HG03064 (cell line): ENCODE measurements around the gene PHF2.

Experiments
- ATAC-seq: cut with Tn5 transposase; IDR thresholded peaks from one replicate; pipeline ENCODE4 v1.9.1; 2021; ENCODE audit warnings: low read depth; ENCODE audit not compliant: unreplicated experiment

PHF2 gene

DNA sequence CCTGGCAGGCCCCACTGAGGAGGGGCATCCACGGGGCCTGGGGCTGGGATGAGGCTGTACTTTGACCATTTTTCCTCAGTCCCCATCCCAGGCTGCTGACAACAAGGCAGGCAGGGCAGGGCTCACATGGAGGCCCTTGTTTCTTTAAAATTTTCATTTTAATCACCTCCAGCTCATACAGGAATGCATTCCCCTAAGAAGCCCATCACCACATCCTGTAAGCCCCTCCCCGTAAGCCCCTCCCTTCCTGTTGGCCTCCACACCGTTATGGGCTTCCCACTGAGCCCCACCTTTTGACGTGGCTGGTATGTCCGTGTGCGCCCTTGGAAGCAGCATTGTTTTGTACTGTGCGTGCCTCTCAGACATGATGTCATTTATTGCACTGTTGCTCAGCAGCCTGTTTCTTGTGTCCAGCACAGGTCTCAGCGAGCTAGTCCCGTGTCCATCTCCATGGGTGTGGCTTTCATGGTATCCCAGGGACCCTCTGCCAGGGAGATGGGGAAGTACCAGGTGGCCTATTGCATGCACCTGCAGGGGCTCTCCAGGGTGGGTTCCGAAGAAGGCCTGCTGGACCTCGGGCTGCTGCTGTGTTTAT lies 22.4 kb downstream of the PHF2 start:
- no peak for ATAC-seq

DNA sequence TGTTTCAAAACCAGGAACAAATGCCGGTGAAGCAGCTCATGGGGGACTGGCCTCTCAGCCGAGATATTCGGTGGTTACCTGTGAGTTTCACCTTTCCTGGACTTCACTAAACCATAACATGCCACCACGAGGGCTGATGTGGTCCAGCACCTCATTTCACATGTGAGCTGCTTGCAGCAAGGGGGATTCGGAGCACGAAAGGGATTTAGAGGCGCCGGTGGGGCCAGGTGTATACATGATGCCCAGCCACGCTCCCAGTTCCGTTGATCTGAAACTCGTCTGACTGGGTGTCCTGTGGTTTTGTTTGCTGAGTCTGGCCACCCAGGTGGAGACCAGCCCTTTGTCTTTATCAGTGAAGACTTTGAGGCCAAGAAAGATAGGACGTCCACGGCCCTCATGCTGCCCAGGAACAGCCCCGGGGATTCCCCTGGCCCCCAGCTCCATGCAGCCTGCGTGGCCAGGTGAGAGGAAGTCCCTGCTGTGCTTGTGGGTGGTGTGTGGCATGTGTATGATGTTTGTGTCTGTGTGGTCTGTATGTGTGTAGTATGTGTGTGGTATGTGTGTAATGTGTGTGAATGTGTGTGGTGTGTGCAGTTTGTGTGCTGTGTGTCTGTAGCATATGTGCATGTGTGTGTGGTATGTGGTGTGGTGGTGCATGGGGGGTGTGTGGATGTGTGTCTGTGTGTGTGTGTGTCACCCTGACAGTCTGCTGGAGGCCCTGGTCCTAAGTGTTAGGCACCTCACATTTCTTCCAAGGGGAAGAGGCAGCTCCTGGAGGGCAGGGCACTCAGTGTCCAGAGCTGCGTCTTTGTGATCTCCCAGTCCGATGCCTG lies 23.4 kb downstream of the PHF2 start:
- no peak for ATAC-seq

DNA sequence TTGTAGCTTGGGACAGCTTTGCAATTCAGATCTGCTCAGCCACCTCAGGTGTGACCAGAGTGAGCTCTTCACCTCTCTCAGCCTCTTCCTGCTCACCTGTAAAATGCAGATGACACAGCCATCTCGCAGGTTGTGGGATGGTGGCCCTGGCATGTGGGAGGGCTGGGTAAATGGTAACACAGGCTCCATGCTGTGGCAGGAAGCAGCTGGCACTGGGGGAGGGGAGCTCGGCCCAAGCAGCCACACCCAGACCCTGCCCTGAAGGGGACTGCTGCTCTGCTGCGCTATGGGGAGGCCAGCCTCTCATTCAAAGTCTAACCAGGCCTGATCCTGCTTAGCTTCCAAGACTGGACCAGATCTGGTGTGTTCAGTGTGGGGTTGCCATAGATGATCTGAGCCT lies 24.1 kb downstream of the PHF2 start:
- ATAC-seq, result no peak

DNA sequence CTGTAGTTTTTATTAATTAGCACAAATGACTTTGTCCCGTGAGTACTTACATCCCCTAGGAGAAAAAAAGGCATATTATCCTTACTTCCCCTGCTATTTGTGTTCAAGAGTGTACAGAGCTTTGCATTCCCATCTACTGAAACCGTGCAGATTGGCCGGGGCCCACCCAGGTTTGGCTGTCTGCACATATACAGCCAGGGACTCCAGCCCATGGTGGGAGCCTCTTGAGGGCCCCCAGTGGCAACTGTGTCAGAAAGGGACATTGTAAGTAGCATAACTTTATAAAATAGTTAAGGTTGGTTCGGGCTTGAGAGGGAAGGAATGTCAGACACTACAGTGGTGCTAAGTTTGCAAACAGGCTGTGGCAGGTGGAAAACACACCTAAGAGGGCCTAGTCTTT lies 24.7 kb downstream of the PHF2 start:
- ATAC-seq, result no peak

DNA sequence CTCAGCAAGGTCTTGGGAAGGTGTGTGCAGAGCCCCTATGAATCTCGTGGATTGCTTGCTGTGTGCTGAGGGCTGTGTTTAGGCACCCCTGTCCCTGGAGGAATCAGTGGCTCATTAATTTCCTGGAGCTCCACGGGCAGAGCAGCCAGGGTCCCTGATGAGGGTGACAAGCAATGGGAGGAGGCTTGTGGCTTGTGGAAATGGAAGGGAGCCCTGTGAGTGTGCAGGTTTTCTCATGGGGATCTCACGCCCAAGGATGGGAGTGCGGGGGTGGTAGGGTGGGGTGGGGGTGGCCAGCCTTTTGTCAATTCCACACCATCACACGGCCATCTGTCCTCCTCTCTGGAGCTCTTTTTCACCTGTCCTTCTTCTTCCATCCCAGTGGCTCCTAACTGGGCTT lies 25.3 kb downstream of the PHF2 start:
- no peak for ATAC-seq

DNA sequence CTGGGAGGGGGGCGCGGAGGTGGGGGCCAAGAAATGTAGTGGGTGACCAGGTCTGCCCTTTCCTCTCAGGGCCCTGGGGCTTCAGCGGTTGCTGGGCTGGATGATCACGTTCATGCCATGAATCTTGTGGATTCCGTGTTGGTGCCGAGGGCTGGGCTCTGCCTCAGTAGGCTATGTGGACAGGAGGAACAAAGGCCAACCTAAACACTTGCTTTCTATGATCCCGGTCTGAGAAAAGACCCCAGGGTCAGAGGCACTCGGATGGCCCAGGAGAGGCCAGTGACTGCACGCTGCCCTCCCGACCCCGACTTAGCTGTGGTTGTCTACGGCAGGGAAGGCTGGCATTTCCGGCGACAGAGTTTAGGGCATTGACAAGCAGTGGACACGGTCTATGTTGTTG lies 26.6 kb downstream of the PHF2 start:
- ATAC-seq, result no peak

DNA sequence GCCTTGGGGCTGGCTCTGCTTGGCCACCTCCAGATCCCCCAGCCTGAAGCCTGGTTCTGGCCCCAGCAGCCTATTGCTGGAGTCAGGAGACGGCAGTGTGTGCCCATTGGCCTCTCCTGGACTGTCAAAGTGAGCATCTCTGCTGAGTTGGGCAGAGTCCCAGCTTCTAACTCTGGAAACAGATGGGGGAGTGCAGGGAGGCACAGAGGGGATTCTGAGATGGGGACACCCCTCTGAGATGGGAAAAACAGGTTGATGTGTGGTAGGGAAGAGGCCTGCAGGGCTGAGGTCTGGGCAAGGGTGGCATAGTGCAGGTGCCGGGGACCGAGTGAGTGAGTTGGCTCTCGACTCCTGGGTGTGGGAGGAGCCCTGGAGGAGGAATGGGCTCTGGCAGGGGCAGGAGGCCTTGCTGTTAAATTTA lies 27.5 kb downstream of the PHF2 start:
- no peak for ATAC-seq

DNA sequence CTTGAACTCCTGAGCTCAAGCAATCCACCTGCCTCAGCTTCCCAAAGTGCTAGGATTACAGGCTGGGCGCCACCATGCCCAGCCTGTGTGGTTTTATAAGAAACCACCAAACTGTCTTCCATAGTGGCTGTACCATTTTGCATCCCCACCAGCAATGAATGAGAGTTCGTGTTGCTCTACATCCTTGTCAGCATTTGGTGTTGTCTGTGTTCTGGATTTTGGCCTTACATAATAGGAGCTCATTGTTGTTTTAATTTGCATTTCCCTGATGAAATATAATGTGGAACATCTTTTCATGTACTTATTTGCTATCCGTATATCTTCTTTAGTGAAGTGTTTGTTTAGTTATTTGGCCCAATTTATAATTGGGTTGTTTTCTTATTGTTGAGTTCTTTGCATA lies 29.8 kb downstream of the PHF2 start:
- no peak for ATAC-seq

DNA sequence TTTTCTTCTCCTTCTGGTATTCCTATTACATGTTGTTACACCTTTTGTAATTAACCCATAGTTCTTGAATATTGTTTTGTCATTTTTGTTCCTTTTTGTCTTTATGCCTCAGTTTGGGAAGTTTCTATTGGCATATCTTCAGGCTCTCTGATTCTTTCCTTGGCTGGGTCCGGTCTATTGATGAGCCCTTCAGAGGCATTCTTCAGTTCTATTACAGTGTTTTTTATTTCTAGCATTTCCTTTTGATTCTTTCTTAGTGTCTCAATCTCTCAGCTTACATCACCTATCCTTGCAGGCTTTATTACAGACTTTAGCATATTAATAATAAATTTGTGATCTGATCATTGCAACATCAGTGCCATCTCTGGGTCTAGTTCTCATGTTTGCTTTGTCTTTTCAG lies 33.8 kb downstream of the PHF2 start:
- ATAC-seq, result no peak

DNA sequence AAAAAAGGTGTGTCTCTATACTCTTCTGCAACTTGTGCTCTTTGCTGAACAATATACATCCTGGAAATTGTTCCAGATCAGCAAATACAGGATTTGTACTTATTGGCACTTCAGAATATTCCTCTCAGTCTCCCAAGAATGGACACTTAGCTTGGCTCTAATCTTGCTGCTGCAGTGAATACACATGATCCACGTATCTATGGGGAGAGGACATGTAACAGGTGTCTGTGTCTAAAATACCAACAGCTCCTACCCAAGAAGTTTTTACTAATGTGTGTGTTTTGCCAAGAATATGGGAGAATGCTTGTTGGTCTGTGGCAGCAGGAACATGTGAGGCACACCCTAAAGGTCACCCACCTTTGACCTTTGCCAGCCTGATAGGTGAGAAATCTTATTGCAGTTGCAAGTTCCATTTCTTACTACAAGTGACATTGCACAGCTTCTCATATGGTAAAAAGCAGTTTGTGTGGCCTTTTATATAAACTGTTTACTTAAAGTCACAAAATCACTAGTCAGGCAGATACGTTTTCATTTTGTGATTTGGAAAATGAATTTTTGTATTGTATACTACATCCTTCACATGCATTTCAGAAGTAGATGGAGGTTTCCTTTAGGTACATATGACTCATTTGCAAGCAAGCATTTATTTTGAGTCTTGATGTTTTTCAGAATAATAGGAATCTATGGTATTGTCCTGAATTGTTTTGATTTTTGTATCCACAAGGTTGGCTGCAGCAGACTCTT lies 35.8 kb downstream of the PHF2 start:
- no peak for ATAC-seq

DNA sequence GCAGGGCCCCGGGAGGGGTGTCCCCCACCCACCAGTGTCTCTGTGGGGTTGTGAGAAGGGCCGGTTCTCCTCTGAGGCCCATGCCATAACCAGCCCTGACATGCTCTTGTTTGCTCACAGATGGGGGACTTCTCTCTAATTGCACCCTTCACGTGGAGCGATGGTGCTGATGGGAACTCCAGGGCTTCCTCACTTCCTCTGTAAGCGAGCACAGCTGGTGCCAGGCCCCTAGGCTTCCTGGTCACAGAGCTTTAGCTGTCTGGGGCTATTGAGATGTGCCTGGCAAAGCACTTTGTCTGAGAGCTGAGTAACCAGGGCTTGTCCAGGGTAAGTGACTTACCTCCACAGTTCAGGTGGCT lies 36.4 kb downstream of the PHF2 start:
- no peak for ATAC-seq

DNA sequence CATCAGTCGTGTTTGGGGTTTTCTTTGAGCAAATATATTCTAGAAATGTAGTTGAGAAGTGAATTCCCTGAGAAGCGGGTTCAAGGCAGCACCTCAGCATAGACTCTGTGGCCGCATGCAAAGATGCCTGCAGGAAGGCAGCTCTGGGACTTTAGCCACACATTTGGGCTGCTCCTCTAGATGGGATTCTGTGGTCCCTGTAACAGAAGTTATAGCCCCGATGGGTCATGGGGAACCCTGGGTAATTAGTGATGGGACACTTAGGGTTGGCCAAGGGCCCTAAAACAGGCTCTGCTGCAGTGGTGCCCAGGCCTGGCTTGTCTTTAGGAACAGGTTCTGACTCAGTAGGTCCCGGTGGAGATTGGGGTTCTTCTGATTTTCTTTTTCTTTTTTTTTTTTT lies 36.8 kb downstream of the PHF2 start:
- no peak for ATAC-seq

DNA sequence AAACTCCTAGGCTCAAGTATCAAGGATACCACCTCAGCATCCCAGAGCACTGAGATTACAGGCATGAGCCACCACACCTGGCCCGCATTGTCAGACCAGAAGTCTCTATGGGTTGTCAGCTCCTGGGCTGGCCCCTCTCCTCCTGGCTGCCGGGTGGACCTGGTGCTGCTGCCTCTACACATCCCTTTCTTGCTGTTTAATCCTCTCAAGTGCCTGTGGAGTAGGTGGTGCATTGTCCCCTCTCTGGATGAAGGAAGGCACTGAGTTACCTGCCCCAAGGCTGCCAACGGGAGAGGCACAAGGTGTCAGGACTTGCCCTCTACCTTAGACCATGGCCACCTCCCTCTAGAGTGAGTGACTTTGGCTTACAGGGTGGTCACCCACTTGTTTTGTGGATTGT lies 37.4 kb downstream of the PHF2 start:
- ATAC-seq, result no peak

DNA sequence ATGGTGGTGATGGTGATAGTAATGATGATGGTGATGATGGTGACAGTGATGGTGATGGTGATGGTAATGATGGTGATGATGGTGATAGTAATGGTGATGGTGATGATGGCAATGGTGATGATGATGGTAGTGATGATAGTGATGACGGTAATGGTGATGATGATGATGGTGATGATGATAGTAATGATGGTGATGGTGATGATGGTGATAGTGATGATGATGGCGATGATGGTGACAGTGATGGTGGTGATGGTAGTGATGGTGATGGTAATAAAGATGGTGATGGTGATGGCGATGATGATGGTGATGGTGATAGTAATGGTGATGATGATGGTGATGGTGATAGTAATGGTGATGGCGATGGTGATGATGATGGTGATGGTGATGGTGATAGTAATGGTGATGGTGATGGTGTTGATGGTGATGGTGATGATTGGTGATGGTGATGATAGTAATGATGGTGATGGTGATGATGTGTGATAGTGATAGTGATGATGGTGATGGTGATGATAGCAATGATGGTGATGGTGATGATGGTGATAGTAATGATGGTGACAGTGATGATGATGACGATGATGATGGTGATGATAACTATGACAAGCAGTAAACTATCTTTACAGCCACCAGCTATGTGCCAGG lies 38.6 kb downstream of the PHF2 start:
- no peak for ATAC-seq

DNA sequence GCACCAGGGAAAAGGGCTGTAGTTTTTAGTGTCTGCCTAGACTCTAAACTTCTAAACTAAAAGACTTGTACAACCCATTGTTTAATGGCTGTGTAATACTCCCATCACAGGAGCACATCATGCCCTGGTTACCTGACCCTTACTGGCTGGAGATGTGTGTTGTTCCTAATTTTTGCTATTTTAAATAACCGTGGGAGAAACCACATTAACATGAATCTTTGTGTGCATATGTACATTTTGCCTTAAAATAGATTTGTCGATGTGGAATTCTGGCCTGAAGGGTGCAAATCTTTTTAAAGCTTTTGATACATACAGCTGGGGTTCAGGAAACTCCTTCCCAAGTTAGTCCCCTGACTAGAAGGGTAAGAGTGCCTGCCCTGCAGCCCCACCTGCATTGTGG lies 39.7 kb downstream of the PHF2 start:
- no peak for ATAC-seq

DNA sequence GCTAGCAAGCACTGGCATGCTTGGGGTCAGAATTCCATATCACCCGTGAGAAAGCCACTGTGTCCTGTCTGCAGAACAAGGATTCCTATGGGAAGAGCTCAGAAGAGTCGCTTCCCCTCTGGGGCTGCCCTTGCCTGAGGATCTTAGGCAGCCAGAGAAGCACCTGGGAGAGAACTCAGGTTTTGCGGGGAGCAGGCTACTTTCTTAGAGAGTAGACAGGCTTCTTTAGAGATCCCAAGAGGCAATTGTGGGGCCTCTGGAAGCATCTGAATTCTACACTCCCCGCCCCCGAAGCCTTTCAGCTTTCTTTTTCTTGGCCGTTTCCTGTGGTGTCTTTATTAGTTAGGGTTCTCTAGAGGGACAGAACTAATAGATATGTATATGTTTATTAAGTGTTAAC lies 40.9 kb downstream of the PHF2 start:
- no peak for ATAC-seq

DNA sequence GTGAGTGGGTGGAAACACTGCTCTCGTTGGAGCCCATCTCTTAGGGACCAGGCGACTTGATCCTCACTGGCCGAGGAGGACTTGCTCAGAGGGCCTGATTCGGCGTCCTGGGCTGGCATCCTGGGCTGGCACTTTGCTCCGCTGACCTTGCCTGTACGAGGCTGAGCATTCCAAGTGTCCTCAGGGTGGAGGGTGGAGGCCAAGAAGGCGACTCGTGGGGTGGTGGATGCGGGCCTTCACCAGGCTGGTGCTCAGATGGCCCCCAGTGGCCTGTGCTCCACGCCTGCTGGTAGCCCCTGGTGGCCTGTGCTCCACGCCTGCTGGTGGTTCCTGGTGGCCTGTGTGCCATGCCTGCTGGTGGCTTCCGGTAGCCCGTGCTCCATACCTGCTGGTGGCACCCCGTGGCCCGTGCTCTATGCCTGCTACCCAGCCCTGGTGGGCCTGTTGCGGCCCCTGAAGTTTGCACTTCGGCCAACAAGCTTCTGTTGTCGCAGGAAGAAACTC lies 42.9 kb downstream of the PHF2 start:
- no peak for ATAC-seq

DNA sequence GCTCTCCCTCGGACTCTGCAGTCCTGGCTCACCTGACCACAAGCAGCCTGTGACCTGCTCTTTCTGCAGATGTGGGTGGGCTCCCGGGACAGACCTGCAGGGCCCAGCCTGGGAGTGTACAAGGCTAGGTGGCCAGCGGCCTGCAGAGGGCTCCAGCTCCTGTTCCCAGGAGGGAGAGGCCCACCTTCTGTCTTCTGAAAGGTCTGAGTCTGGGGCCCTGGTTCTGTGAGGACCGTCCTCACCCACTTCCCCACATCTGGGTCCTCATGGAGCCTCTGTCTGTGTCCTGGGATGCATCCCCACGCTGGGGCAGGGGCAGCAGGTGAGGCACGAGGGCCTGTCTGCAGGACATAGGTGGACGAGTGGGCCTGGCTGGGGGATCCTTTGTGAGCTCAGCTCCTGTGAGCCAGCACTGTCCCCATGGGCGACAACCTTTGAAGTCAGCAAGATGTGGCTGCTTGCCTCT lies 43.7 kb downstream of the PHF2 start:
- no peak for ATAC-seq

DNA sequence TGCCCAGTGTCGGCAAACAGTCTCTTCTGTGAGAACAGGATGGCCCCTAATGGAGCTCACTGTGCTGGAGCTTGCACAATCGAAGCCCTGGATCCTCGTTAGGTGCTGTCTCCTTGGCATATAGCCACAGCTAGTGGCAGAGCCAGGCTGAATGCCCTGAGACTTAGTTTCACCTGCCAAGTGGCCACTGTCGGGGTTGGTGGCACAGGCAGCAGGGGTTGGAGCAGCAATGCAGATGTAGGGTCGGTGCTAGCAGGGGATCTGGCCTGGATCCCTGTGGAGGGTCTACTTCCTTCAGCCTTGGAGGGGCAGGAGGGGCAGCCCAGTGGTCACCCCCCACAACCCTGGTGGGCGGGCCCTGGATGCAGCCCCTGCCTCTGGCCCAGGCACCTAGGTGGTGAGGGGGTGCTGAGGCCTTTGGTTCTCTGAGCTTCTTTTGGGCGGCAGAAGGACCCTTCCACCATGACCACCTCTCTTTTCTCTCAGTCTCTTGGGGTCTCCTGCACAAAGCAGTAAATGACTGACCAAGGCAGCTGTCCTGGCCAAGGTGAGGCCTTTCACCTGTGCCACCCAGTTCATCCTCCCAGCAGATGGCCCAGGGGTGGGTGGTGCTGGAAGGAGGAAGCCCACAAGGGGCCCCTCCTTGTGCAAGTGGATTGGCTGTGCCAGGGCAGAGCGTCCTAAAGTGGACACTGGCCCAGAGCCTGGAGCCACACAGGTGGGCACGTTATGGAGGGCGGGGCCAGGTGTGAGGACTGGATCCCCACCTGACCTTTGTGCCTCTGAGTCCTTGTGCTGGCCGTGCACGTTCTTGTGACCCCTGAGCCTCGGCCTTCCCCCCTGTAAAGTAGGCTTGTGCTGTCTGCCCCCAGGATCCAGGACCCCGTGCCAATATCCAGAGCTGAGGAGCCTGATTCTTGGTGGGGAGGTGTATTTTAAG lies 44.8 kb downstream of the PHF2 start:
- no peak for ATAC-seq

DNA sequence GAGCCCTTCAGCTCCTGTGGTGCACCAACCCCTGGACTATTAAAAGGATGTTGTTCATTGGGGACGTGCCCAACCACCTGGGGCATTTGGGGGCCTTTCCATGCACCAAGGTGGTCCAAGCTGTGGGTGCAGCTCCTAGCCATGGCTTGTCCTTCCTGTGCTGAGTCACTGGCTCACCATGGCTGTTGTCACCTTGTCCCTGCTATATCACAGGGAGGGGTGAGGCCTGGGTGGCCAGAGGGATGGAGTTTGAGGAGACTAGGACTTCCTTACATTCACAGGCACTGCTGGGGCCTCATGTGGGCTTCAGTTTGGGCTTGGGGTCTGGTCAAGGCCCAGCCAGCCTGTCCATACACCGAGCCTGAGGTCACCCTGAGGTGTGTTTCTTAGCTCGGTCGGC lies 45.5 kb downstream of the PHF2 start:
- ATAC-seq, result no peak
